Mesenchymal stem cell (in vitro differentiated cells and primary cell): ENCODE results near the gene QKI.
A peak's percentile ranks its signal among the peaks of the same experiment; 100 is the strongest.
"Not testable (repeated sequence)": the region's sequence is repeated elsewhere in the genome, so short reads cannot be mapped to it uniquely, and the experiment has no call there.

Experiments
- DNase-seq: peaks from one replicate; pipeline ENCODE4 v3.0.0-alpha.2; 2013
- H2AFZ ChIP-seq: one replicate; pipeline ENCODE4 v1.6.1; 2013; ENCODE audit warnings: low read depth, mild to moderate bottlenecking, control low read depth, inconsistent platforms, low read length, moderate library complexity
- H2AK5ac ChIP-seq: 2 replicates; pipeline ENCODE4 v1.6.1; 2013; ENCODE audit warnings: low read length, moderate library complexity, mild to moderate bottlenecking, inconsistent platforms; ENCODE audit not compliant: severe bottlenecking
- H2BK120ac ChIP-seq: one replicate; pipeline ENCODE4 v1.6.1; 2013; ENCODE audit warnings: low read depth, mild to moderate bottlenecking, inconsistent platforms, low read length, moderate library complexity
- H2BK12ac ChIP-seq, 2 experiments: one replicate each; pipeline ENCODE4 v1.6.1; 2013; ENCODE audit warnings: inconsistent platforms in 2 of 2, low read length in 2 of 2, mild to moderate bottlenecking in 2 of 2, moderate library complexity in 2 of 2, control low read depth in 1 of 2
- H2BK15ac ChIP-seq: one replicate; pipeline ENCODE4 v1.6.1; 2013; ENCODE audit warnings: mild to moderate bottlenecking, low read depth, inconsistent platforms; ENCODE audit not compliant: poor library complexity, severe bottlenecking
- H2BK5ac ChIP-seq: 2 replicates; pipeline ENCODE4 v1.6.1; 2013; ENCODE audit warnings: low read depth, mild to moderate bottlenecking, low read length, control low read depth, inconsistent platforms; ENCODE audit not compliant: poor library complexity, severe bottlenecking
- H3K14ac ChIP-seq, 2 experiments: one replicate each; pipeline ENCODE4 v1.6.1; 2013; ENCODE audit warnings: inconsistent platforms in 2 of 2, low read length in 2 of 2, control low read depth in 1 of 2, mild to moderate bottlenecking in 1 of 2, moderate library complexity in 1 of 2
- H3K18ac ChIP-seq, 2 experiments: one replicate each; pipeline ENCODE4 v1.6.1; 2013; ENCODE audit warnings: inconsistent platforms in 2 of 2, low read length in 2 of 2, control low read depth in 1 of 2, low read depth in 1 of 2, mild to moderate bottlenecking in 1 of 2
- H3K23ac ChIP-seq, 2 experiments: one replicate each; pipeline ENCODE4 v1.6.1; 2013; ENCODE audit warnings: inconsistent platforms in 2 of 2, low read length in 2 of 2, mild to moderate bottlenecking in 2 of 2, moderate library complexity in 2 of 2, control low read depth in 1 of 2
- H3K27ac ChIP-seq: 2 replicates; pipeline ENCODE4 v1.5.1; 2013; ENCODE audit warnings: mild to moderate bottlenecking, moderate library complexity, low read length, control low read depth, inconsistent platforms; ENCODE audit not compliant: poor library complexity, severe bottlenecking
- H3K27me3 ChIP-seq, 2 experiments: 2 replicates each; pipeline versions ENCODE4 v1.6.1 to v1.7.0; 2013; ENCODE audit warnings: low read length in 2 of 2, mild to moderate bottlenecking in 2 of 2, moderate library complexity in 2 of 2, control low read depth in 1 of 2, inconsistent platforms in 1 of 2; ENCODE audit not compliant: control insufficient read depth in 1 of 2, insufficient read depth in 1 of 2
- H3K36me3 ChIP-seq, 2 experiments: 2 replicates each; pipeline versions ENCODE4 v1.6.1 to v1.7.0; 2013; ENCODE audit warnings: low read length in 2 of 2, control low read depth in 1 of 2, inconsistent platforms in 1 of 2, low read depth in 1 of 2, mild to moderate bottlenecking in 1 of 2; ENCODE audit not compliant: insufficient read depth in 2 of 2, control insufficient read depth in 1 of 2
- H3K4ac ChIP-seq, 2 experiments: one replicate each; pipeline ENCODE4 v1.6.1; 2013; ENCODE audit warnings: inconsistent platforms in 2 of 2, low read length in 2 of 2, mild to moderate bottlenecking in 2 of 2, moderate library complexity in 2 of 2, control low read depth in 1 of 2, low read depth in 1 of 2
- H3K4me1 ChIP-seq: 2 replicates; pipeline ENCODE4 v1.6.1; 2013; ENCODE audit warnings: low read depth, low read length, control low read depth; ENCODE audit not compliant: control insufficient read depth, insufficient read depth
- H3K4me2 ChIP-seq: 2 replicates; pipeline ENCODE4 v1.6.1; 2013; ENCODE audit warnings: low read length, mild to moderate bottlenecking, inconsistent platforms; ENCODE audit not compliant: poor library complexity, severe bottlenecking
- H3K4me3 ChIP-seq, 2 experiments: 2 replicates each; pipeline versions ENCODE4 v1.5.1 to v1.7.0; 2013; ENCODE audit warnings: low read length in 2 of 2, mild to moderate bottlenecking in 2 of 2, control low read depth in 1 of 2, low read depth in 1 of 2; ENCODE audit not compliant: insufficient read depth in 1 of 2
- H3K79me1 ChIP-seq: replicated peaks from 2 replicates; pipeline ENCODE4 v1.6.1; 2013; ENCODE audit warnings: mild to moderate bottlenecking, control low read depth, low read length, inconsistent platforms; ENCODE audit not compliant: poor library complexity, severe bottlenecking
- H3K9ac ChIP-seq: 2 replicates; pipeline ENCODE4 v1.7.0; 2013; ENCODE audit warnings: mild to moderate bottlenecking, low read length, moderate library complexity
- H3K9me3 ChIP-seq: 2 replicates; pipeline ENCODE4 v1.7.0; 2013; ENCODE audit warnings: mild to moderate bottlenecking, low read length; ENCODE audit not compliant: control insufficient read depth
- H4K8ac ChIP-seq: one replicate; pipeline ENCODE4 v1.6.1; 2013; ENCODE audit warnings: inconsistent platforms, mild to moderate bottlenecking, low read length, moderate library complexity
- H4K91ac ChIP-seq: one replicate; pipeline ENCODE4 v1.6.1; 2013; ENCODE audit warnings: mild to moderate bottlenecking, low read length, inconsistent platforms
- WGBS: methylation state at CpG from one replicate; pipeline ENCODE4 v1.1.7; 2013; ENCODE audit warnings: mixed read lengths; 5-methylcytosine and 5-hydroxymethylcytosine counted together

The QKI gene

DNA sequence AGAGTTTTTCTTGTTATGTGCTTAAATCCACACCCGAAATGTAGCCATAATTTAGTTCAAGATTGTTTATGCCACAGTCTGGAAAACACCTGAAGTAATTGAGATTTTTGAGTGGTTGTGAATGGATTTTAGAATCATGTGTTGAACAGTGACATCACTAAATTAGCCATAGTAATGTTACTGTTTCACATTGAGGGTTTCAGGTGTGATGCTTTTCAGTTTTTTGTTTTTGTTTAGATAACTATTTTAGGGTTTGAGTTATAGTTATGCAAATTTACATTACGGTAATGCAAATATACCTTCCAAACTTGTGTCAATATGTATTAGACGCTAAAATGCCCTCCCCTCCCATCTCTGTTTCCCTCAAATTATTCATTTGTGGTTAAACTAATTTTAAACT, 22.9 kb downstream of the QKI start:
- Histone ChIP-seq H4K91ac (no peak overlapping the region), H3K23ac (no peak overlapping the region), H2BK12ac (no peak overlapping the region), H2AK5ac (no peak overlapping the region), H2AFZ (no peak overlapping the region), H3K9ac (peak overlapping the region; percentile 1), H3K27ac (no peak overlapping the region), H2BK120ac (no peak overlapping the region), H2BK15ac (no peak overlapping the region), H4K8ac (no peak overlapping the region), H3K18ac (no peak overlapping the region), H3K27me3 (no peaks in the 10 kb centered on the region), H3K4me2 (no peak overlapping the region), H3K36me3 (no peaks in the 10 kb centered on the region), H3K4ac (no peak overlapping the region), H3K4me1 (peaks cover 2% of the 10 kb centered on the region), H3K9me3 (no peaks in the 10 kb centered on the region), H3K79me1 (no peaks in the 10 kb centered on the region), H3K4me3 (no peak overlapping the region), H3K14ac (no peak overlapping the region), H2BK5ac (no peak overlapping the region)
- no peak for DNase-seq
- 75% methylated on average over 2 of the region's 3 CpGs for WGBS

DNA sequence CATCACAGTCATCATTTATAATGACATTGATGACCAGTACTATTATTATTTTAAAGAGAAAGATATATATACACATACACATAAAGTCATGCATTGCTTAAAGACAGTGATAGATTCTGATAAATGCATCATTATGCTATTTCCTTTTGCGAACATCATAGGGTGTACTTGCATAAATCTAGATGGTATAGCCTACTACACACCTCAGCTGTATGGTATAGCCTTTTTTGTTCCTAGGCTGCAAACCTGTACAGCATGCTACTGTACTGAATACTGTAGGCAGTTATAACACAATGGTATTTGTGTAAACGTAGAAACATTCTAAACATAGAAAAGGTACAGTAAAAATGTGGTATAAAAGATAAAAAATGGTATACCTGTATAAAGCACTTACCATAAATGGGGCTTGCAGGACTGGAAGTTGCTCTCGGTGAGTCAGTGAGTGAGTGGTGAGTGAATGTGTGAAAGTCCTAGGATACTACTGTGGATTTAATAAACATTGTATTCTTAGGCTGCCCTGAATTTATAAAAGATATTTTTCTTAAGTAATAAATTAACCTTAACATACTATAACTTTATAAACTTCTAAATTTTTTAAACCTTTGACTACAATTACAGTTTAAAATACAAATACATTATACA, 23.9 kb downstream of the QKI start:
- Histone ChIP-seq H3K9me3 (no peaks in the 10 kb centered on the region), H2AK5ac (no peak overlapping the region), H2AFZ (no peak overlapping the region), H3K4me3 (no peak overlapping the region), H2BK15ac (no peak overlapping the region), H3K14ac (no peak overlapping the region), H2BK5ac (no peak overlapping the region), H3K4ac (no peak overlapping the region), H4K8ac (no peak overlapping the region), H3K18ac (no peak overlapping the region), H2BK120ac (no peak overlapping the region), H3K4me1 (peaks cover 2% of the 10 kb centered on the region), H3K4me2 (no peak overlapping the region), H3K9ac (peak overlapping the region; percentile 1), H3K27ac (no peak overlapping the region), H2BK12ac (no peak overlapping the region), H3K36me3 (no peaks in the 10 kb centered on the region), H3K79me1 (no peaks in the 10 kb centered on the region), H3K23ac (no peak overlapping the region), H3K27me3 (no peaks in the 10 kb centered on the region), H4K91ac (no peak overlapping the region)
- WGBS, result 67% methylated on average over 1 of the region's 3 CpGs
- no peak for DNase-seq

DNA sequence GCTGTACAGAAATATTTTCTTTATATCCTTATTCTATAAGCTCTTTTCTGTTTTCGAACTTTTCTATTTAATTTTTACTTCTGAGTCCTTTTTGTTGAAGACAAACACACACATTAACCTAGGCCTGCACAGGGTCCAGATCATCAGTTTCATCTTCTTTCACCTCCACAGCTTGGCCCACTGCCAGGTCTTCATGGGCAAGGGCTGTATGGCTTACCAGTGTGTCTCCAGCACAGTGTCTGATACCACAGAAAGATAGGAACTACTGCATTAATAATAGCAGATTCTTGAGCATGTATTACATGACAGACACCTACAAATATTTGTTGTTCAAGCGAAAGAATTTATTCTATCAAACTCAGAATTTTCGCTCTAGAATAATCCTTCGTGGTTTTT, 24.4 kb downstream of the QKI start:
- no peak overlapping the region for H2BK12ac ChIP-seq
- no peak overlapping the region for H3K14ac ChIP-seq
- H2BK15ac ChIP-seq, result no peak overlapping the region
- no peak overlapping the region for H3K4ac ChIP-seq
- H3K9me3 ChIP-seq, result no peaks in the 10 kb centered on the region
- no peak overlapping the region for H3K4me2 ChIP-seq
- no peaks in the 10 kb centered on the region for H3K79me1 ChIP-seq
- H3K4me1 ChIP-seq, result peaks cover 2% of the 10 kb centered on the region
- no peak overlapping the region for H2AFZ ChIP-seq
- peak overlapping the region in 1 of 2 experiments; percentile 21 for H3K18ac ChIP-seq
- no peak overlapping the region for H3K9ac ChIP-seq
- no peaks in the 10 kb centered on the region for H3K36me3 ChIP-seq
- peak; percentile 33 for DNase-seq
- no peak overlapping the region for H2BK120ac ChIP-seq
- WGBS, result 95% methylated on average over 4 of the region's 4 CpGs
- no peak overlapping the region for H3K23ac ChIP-seq
- no peak overlapping the region for H4K91ac ChIP-seq
- H3K4me3 ChIP-seq, result no peak overlapping the region
- H3K27me3 ChIP-seq, result no peaks in the 10 kb centered on the region
- no peak overlapping the region for H3K27ac ChIP-seq
- H2AK5ac ChIP-seq, result no peak overlapping the region
- no peak overlapping the region for H2BK5ac ChIP-seq
- H4K8ac ChIP-seq, result no peak overlapping the region

DNA sequence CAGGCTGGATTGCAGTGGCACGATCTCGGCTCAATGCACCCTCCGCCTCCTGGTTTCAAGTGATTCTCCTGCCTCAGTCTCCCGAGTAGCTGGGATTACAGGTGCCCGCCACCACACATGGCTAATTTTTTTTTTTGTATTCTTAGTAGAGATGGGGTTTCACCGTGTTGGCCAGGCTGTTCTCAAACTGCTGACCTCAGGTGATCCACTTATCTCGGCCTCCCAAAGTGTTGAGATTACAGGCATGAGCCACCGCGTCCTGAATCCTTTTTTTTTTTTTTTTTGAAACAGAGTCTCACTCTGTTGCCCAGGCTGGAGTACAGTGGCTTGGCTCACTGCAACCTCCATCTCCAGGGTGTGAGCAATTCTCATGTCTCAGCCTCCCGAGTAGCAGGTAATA, 24.9 kb downstream of the QKI start:
- H3K36me3 ChIP-seq, H2AFZ ChIP-seq, H3K4me3 ChIP-seq, H2AK5ac ChIP-seq, H3K4me2 ChIP-seq, H3K4me1 ChIP-seq, H2BK120ac ChIP-seq, H2BK12ac ChIP-seq, H2BK15ac ChIP-seq, H3K79me1 ChIP-seq, H3K9me3 ChIP-seq, H3K9ac ChIP-seq, H4K91ac ChIP-seq, H2BK5ac ChIP-seq, DNase-seq, H3K23ac ChIP-seq, H3K18ac ChIP-seq, H3K27ac ChIP-seq, H3K14ac ChIP-seq, H3K4ac ChIP-seq, H3K27me3 ChIP-seq, H4K8ac ChIP-seq: not testable (repeated sequence)
- 91% methylated on average over 9 of the region's 10 CpGs for WGBS
